ENCODE measurements around the gene SKIL. TPM values are rescaled to one million over a fixed set of nuclear protein-coding genes. Genes with fewer than 3 reads are reported as not detected.

SKIL gene
- total and polyA plus RNA-seq, 10 donors: 9.1 to 48.2 (median 33.4) TPM

DNA sequence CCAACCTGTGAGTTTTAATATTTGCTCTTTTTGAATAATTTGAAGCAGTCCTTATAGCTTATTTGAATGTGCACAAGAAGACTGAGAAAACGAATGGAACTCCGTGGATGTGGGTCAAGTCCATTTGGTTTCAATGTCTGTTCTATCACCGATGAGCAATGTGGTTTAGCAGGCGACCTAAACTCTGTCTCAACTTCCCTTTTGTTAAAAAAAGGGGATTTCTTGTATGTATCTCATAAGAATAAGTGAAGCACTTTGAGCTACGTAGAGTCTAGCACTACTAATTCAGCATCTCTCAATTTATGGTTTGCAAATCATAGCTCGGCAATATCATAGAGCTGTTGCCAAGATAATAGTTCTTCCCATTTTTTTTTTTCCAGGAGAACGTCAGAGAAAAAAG is 4.6 kb upstream of the SKIL start:
- Histone ChIP-seq H3K4me1 (peaks cover 14 to 86% (median 45%) of the 10 kb centered on the region in 6 donors), H3K27ac (peak overlapping the region in 1 of 8 donors; percentile 3), H3K4me3 (no peak overlapping the region), H3K36me3 (no peaks in the 10 kb centered on the region), H3K27me3 (replicated peaks in 1 of 7) (no peaks in the 10 kb centered on the region), H3K9me3 (no peaks in the 10 kb centered on the region)
- 29 to 52% (median 37%) methylated on average over 7 of the region's 7 CpGs for WGBS, 5 donors
- DNase-seq: no peak
- intact Hi-C loops (cut with DNase I; ENCODE audit: low total_unique reads): loop anchor here (10.0 kb wide), 1 partner anchor 168 kb away; the partner anchor contains the start of gene PHC3
- TF ChIP-seq POLR2A (IDR thresholded peaks at IDR 0.05): no peak
- no peak for TF ChIP-seq POLR2AphosphoS5 (IDR thresholded peaks at IDR 0.05)
- TF ChIP-seq, protein P1, sequence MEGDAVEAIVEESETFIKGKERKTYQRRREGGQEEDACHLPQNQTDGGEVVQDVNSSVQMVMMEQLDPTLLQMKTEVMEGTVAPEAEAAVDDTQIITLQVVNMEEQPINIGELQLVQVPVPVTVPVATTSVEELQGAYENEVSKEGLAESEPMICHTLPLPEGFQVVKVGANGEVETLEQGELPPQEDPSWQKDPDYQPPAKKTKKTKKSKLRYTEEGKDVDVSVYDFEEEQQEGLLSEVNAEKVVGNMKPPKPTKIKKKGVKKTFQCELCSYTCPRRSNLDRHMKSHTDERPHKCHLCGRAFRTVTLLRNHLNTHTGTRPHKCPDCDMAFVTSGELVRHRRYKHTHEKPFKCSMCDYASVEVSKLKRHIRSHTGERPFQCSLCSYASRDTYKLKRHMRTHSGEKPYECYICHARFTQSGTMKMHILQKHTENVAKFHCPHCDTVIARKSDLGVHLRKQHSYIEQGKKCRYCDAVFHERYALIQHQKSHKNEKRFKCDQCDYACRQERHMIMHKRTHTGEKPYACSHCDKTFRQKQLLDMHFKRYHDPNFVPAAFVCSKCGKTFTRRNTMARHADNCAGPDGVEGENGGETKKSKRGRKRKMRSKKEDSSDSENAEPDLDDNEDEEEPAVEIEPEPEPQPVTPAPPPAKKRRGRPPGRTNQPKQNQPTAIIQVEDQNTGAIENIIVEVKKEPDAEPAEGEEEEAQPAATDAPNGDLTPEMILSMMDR (IDR thresholded peaks at IDR 0.05 in 8 of 11, conservative IDR thresholded peaks at IDR 0.05 in 3 of 11): no peak

DNA sequence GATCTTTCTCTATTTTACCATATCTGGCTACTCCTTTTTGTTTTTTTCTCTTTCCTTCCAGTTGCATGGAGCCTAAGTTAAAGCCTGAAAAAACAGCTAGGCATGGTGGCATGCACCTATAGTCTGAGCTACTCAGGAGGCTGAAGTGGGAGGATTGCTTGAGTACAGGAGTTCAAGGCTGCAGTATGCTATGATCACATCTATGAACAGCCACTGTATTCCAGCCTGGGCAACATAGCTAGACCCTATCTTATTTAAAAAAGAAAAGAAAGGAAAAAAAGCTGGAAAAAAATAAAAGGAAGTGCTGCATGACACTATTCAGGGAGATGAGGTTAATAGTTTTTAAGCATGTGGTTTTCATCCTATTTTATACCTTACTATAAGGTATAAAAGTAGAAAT is 4.0 kb upstream of the SKIL start:
- Histone ChIP-seq H3K4me3 (no peak overlapping the region), H3K9me3 (no peaks in the 10 kb centered on the region), H3K27me3 (replicated peaks in 1 of 7) (no peaks in the 10 kb centered on the region), H3K27ac (peak overlapping the region in 1 of 8 donors; percentile 3), H3K36me3 (no peaks in the 10 kb centered on the region), H3K4me1 (peaks cover 15 to 86% (median 49%) of the 10 kb centered on the region in 6 donors)
- DNase-seq: no peak
- TF ChIP-seq, protein P1 (IDR thresholded peaks at IDR 0.05 in 8 of 11, conservative IDR thresholded peaks at IDR 0.05 in 3 of 11): no peak
- TF ChIP-seq POLR2AphosphoS5 (IDR thresholded peaks at IDR 0.05) (no peak), POLR2A (IDR thresholded peaks at IDR 0.05) (no peak)
- intact Hi-C loops (cut with DNase I; ENCODE audit: low total_unique reads): loop anchor here (10.0 kb wide), 1 partner anchor 169 kb away; the partner anchor contains the start of gene PHC3

DNA sequence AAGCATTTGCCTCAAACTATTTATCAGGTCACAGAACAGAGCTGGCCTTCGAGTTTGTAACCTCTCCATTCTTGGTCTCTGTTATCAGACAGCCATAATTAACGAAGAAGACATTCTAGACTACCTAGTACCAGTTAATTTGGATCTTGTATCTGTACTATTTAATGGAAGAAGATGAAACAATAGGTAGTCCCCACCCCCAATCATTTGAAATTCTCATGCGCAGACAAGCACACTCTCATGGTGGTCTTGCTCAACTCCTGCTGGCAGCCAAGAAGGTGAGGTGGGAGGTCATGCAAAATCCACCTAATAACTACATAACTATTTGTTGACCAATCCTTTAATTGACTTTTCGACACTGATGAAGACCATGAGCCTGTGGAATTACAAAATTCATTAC is 2.8 kb upstream of the SKIL start:
- no peak for DNase-seq
- Histone ChIP-seq H3K27ac (no peak overlapping the region), H3K4me3 (no peak overlapping the region), H3K27me3 (replicated peaks in 1 of 7) (no peaks in the 10 kb centered on the region), H3K9me3 (no peaks in the 10 kb centered on the region), H3K4me1 (peaks cover 19 to 86% (median 56%) of the 10 kb centered on the region in 6 donors), H3K36me3 (peaks cover 0 to under 1% (median 0%) of the 10 kb centered on the region in 6 donors)
- intact Hi-C loops (cut with DNase I; ENCODE audit: low total_unique reads): loop anchor here (10.0 kb wide), 1 partner anchor 170 kb away; the partner anchor contains the start of gene PHC3
- 95 to 97% (median 96%) methylated on average over 4 of the region's 4 CpGs for WGBS, 5 donors
- TF ChIP-seq, protein P1 (IDR thresholded peaks at IDR 0.05 in 8 of 11, conservative IDR thresholded peaks at IDR 0.05 in 3 of 11): no peak
- no peak for TF ChIP-seq POLR2AphosphoS5 (IDR thresholded peaks at IDR 0.05)
- TF ChIP-seq POLR2A (IDR thresholded peaks at IDR 0.05): no peak

DNA sequence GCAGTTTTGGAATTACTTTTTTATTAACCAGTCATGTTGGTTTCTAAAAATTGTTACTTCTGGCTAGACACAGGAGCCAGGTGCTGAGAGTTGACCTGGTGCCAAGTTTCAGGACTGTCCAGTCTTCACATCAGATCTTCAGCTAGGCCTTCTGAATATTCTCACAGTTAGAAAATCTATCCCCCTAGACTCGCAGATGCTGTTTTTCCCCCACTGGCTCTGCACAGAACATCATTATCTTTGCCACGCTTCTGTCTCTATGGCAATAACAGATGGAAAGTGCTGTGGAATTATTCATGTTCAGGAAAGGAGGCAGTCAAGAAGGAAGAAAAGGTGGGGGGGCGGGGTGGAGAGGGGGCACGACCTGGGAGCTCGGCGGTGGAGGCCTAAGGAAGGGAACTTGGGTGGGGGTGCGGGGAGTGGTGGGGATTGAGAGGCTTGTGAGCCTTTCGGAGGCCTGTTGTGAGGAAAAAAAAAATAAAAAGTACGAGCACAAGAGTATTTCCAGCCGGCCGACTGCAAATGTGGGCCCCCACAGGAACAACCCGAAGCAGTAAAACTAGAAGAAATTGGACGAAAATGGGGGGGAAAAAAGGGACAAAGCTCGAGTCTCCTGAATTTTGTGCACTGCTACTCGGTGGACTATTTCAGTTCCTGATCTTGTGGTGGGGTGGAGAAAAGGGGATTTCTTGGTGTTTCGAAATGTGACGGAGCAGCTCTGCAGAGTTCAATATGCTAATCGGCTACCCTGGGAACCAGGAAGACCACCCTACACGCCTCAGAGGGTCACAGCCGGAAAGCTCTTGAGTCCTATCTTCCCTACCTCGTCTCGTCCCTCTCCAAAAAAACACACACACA is 1.5 kb upstream of the SKIL start:
- peak; percentile 83 for DNase-seq
- TF ChIP-seq, protein P1 (IDR thresholded peaks at IDR 0.05 in 8 of 11, conservative IDR thresholded peaks at IDR 0.05 in 3 of 11): no peak
- TF ChIP-seq POLR2A (IDR thresholded peaks at IDR 0.05): no peak
- TF ChIP-seq POLR2AphosphoS5 (IDR thresholded peaks at IDR 0.05): no peak
- Histone ChIP-seq H3K36me3 (peaks cover 0 to 12% (median 1%) of the 10 kb centered on the region in 6 donors), H3K4me1 (peaks cover 24 to 86% (median 59%) of the 10 kb centered on the region in 6 donors), H3K27ac (peak overlapping the region; percentile 82 to 100 (median 99)), H3K4me3 (peak overlapping the region; percentile 32 to 95 (median 76)), H3K27me3 (replicated peaks in 1 of 7) (no peaks in the 10 kb centered on the region), H3K9me3 (no peaks in the 10 kb centered on the region)
- WGBS, 5 donors: 6 to 16% (median 9%) methylated on average over 22 of the region's 22 CpGs
- intact Hi-C loops (cut with DNase I; ENCODE audit: low total_unique reads): loop anchor here (10.0 kb wide), 1 partner anchor 171 kb away; the partner anchor contains the start of gene PHC3
